Measurements from ENCODE around the gene TMPRSS9.

- TF ChIP-seq CTCF (IDR thresholded peaks at IDR 0.05), result no peak
- no peak for TF ChIP-seq POLR2A (IDR thresholded peaks at IDR 0.05)
Measured at GRCh38 chr19:2441096-2441752, 81.2 kb downstream of the TMPRSS9 start.
